MM.1S (cell line): Measurements from ENCODE around the gene SMARCAD1.

ENCODE experiments used
- EZH2 ChIP-seq: fragments of 300-600 bp; sonication (generic); optimal IDR thresholded peaks from 2 replicates; pipeline ENCODE3; 2017; ENCODE audit warnings: low read depth, mild to moderate bottlenecking, antibody characterized with exemption, low read length, mixed read lengths
- EZH2phosphoT487 ChIP-seq: fragments of 300-600 bp; sonication (generic); IDR thresholded peaks from 2 replicates; pipeline ENCODE4 v1.6.1; 2018; ENCODE audit warnings: antibody characterized with exemption, low read length
- TF ChIP-seq, protein P1 (sequence below): fragments of 300-600 bp; sonication (generic); IDR thresholded peaks from 2 replicates; pipeline ENCODE4 v1.5.1; 2016; ENCODE audit warnings: antibody characterized with exemption, low read length, mixed read lengths

DNA sequence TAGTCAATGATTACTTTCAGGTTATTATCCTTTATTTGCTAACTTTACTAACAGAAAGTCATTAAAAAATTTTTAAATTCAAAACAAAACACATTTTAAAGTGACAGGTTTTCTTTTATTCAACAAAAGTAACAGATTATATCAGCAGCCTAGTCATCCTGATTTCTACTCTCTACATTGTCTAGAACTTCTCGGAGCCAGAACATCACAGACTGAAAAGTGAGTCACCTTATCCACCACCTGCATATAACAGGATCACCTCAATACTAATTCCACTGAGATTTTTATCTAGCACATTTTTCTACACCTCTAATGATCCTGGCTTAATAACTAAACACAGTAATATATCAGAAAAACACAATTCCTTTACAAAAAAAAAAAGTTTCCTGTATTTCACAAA is 47.9 kb upstream of the SMARCAD1 start:
- TF ChIP-seq, protein P1, sequence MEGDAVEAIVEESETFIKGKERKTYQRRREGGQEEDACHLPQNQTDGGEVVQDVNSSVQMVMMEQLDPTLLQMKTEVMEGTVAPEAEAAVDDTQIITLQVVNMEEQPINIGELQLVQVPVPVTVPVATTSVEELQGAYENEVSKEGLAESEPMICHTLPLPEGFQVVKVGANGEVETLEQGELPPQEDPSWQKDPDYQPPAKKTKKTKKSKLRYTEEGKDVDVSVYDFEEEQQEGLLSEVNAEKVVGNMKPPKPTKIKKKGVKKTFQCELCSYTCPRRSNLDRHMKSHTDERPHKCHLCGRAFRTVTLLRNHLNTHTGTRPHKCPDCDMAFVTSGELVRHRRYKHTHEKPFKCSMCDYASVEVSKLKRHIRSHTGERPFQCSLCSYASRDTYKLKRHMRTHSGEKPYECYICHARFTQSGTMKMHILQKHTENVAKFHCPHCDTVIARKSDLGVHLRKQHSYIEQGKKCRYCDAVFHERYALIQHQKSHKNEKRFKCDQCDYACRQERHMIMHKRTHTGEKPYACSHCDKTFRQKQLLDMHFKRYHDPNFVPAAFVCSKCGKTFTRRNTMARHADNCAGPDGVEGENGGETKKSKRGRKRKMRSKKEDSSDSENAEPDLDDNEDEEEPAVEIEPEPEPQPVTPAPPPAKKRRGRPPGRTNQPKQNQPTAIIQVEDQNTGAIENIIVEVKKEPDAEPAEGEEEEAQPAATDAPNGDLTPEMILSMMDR = no peak
- no peak for TF ChIP-seq EZH2phosphoT487
- no peak for TF ChIP-seq EZH2
